HT1080 (cell line): ENCODE measurements around the gene AMHR2. TPM values are rescaled to one million over a fixed set of nuclear protein-coding genes. Genes with fewer than 3 reads are reported as not detected.
"Not testable (repeated sequence)": the region's sequence is repeated elsewhere in the genome, so short reads cannot be mapped to it uniquely, and the experiment has no call there.

Experiments
- DNase-seq: peaks from one replicate; pipeline ENCODE4 v3.0.0-alpha.2; 2015; ENCODE audit warnings: low read depth
- polyA plus RNA-seq, 2 experiments: library from polyadenylated mRNA; depleted of rRNA; stranded (reverse); fragments of >200 nt; gene quantifications; 2 replicates each; pipeline ENCODE4 v1.2.3, GENCODE V29; 2015
- total RNA-seq: library from RNA; depleted of rRNA; stranded (reverse); fragments of >200 nt; shearing (Covaris generic); gene quantifications from 2 replicates; pipeline ENCODE4 v1.2.3, GENCODE V29; 2014; rRNA removed

AMHR2 gene
- total RNA-seq = 0.27 TPM in 1 of 2 replicates, not detected in the other
- polyA plus RNA-seq (2015; cell fraction: cytosol; rRNA removed) = not detected in 2 replicates
- polyA plus RNA-seq (2015; cell fraction: nucleus; rRNA removed) = 0.18 TPM in 1 of 2 replicates, not detected in the other

GRCh38 chr12:53423597-53423996 is at the start of gene AMHR2:
Gene AMHR2 (plus strand): TSS chr12:53423855. CDS start chr12:53423935, 80 bp downstream.
- no peak for DNase-seq

- not testable (repeated sequence) for DNase-seq
Measured at GRCh38 chr12:53374277-53374676, 49.4 kb upstream of the AMHR2 start.

GRCh38 chr12:53376747-53377146 is 46.9 kb upstream of the AMHR2 start:
- DNase-seq = no peak

- DNase-seq = no peak
Measured at GRCh38 chr12:53378222-53378621, 45.4 kb upstream of the AMHR2 start.

- DNase-seq = no peak
Measured at GRCh38 chr12:53378724-53379388, 44.8 kb upstream of the AMHR2 start.

- DNase-seq = peak; percentile 100
Measured at GRCh38 chr12:53379389-53380103, 44.1 kb upstream of the AMHR2 start.

GRCh38 chr12:53380104-53380793 is 43.4 kb upstream of the AMHR2 start, which contains the start of gene SP1:
Gene SP1 (plus strand): TSS chr12:53380176. CDS start chr12:53380292, 116 bp downstream.
- DNase-seq = peak; percentile 89

GRCh38 chr12:53380794-53381730 is 42.6 kb upstream of the AMHR2 start:
- DNase-seq = peak; percentile 63

- DNase-seq = peak; percentile 50
Measured at GRCh38 chr12:53381731-53382630, 41.7 kb upstream of the AMHR2 start.

GRCh38 chr12:53383258-53383657 is 40.4 kb upstream of the AMHR2 start:
- no peak for DNase-seq

GRCh38 chr12:53386381-53386780 is 37.3 kb upstream of the AMHR2 start:
- not testable (repeated sequence) for DNase-seq

- DNase-seq = no peak
Measured at GRCh38 chr12:53388932-53389331, 34.7 kb upstream of the AMHR2 start.

- DNase-seq = no peak
Measured at GRCh38 chr12:53389702-53390101, 34.0 kb upstream of the AMHR2 start.

- no peak for DNase-seq
Measured at GRCh38 chr12:53391724-53392123, 31.9 kb upstream of the AMHR2 start.

GRCh38 chr12:53399896-53400295 is 23.8 kb upstream of the AMHR2 start:
- DNase-seq = no peak

GRCh38 chr12:53402351-53402750 is 21.3 kb upstream of the AMHR2 start:
- not testable (repeated sequence) for DNase-seq

- DNase-seq = no peak
Measured at GRCh38 chr12:53402871-53403270, 20.8 kb upstream of the AMHR2 start.

- no peak for DNase-seq
Measured at GRCh38 chr12:53410951-53411350, 12.7 kb upstream of the AMHR2 start.

GRCh38 chr12:53413485-53414204 is 10.0 kb upstream of the AMHR2 start:
- DNase-seq = no peak
